ENCODE results near the gene AKIP1.

- TF ChIP-seq CTCF (conservative IDR thresholded peaks at IDR 0.05; ENCODE audit: low read length) (no peak), EZH2phosphoT487 (IDR thresholded peaks at IDR 0.05; ENCODE audit: borderline replicate concordance, low read depth, low read length) (no peak)
Observed at GRCh38 chr11:8863838-8864237, 47.2 kb upstream of the AKIP1 start.

Measured in OCI-LY7 (cell line).